ENCODE results near the gene CDC42EP4.

- TF ChIP-seq CTCF (IDR thresholded peaks at IDR 0.05 in 8 of 11, conservative IDR thresholded peaks at IDR 0.05 in 3 of 11) (no peak), POLR2A (IDR thresholded peaks at IDR 0.05) (no peak)
Observed at GRCh38 chr17:73338566-73339197, 26.9 kb upstream of the CDC42EP4 start.
